Loucy (cell line): Measurements from ENCODE around the gene TMTC1.

ENCODE experiments used
- H2AFZ ChIP-seq: fragments of 200-600 bp; sonication (generic); 2 replicates; pipeline ENCODE4 v1.6.0; 2016; ENCODE audit warnings: antibody characterized with exemption, mild to moderate bottlenecking, low read length, moderate library complexity
- H3F3A ChIP-seq: fragments of 200-600 bp; 2 replicates; pipeline ENCODE4 v1.6.0; 2016; ENCODE audit warnings: antibody characterized with exemption, low read depth, mild to moderate bottlenecking
- H3K27me3 ChIP-seq: fragments of 200-600 bp; sonication (generic); 2 replicates; pipeline ENCODE4 v1.6.1; 2014; ENCODE audit warnings: low read length, mild to moderate bottlenecking; ENCODE audit not compliant: insufficient read depth, poor library complexity, severe bottlenecking
- H3K36me3 ChIP-seq: fragments of 200-600 bp; sonication (generic); 2 replicates; pipeline ENCODE4 v1.6.1; 2016; ENCODE audit warnings: low read length; ENCODE audit not compliant: insufficient read depth
- H3K4me1 ChIP-seq: fragments of 200-600 bp; sonication (generic); 2 replicates; pipeline ENCODE4 v1.5.1; 2014; ENCODE audit warnings: low read length, mild to moderate bottlenecking; ENCODE audit not compliant: insufficient read depth, poor library complexity, severe bottlenecking
- H3K4me2 ChIP-seq: fragments of 200-600 bp; sonication (generic); 2 replicates; pipeline ENCODE4 v1.6.0; 2014; ENCODE audit warnings: antibody characterized with exemption, low read length, low read depth, mild to moderate bottlenecking; ENCODE audit not compliant: poor library complexity, severe bottlenecking
- H3K4me3 ChIP-seq: fragments of 200-600 bp; sonication (generic); 2 replicates; pipeline ENCODE4 v1.5.1; 2014; ENCODE audit warnings: low read length, mild to moderate bottlenecking, mixed read lengths; ENCODE audit not compliant: poor library complexity, severe bottlenecking
- H3K79me2 ChIP-seq: fragments of 200-600 bp; sonication (generic); 2 replicates; pipeline ENCODE4 v1.6.1; 2014; ENCODE audit warnings: low read length; ENCODE audit not compliant: insufficient read depth
- H3K9ac ChIP-seq: fragments of 200-600 bp; sonication (generic); 2 replicates; pipeline ENCODE4 v1.6.0; 2014; ENCODE audit warnings: mild to moderate bottlenecking, low read depth, low read length, moderate library complexity; ENCODE audit not compliant: poor library complexity, severe bottlenecking
- H3K9me2 ChIP-seq: fragments of 200-600 bp; sonication (generic); replicated peaks from 2 replicates; pipeline ENCODE4 v1.6.1; 2016; ENCODE audit warnings: low read depth, low read length, mixed read lengths
- H3K9me3 ChIP-seq: fragments of 200-600 bp; sonication (generic); 2 replicates; pipeline ENCODE4 v1.6.1; 2014; ENCODE audit warnings: mild to moderate bottlenecking, antibody characterized with exemption, low read length, low read depth; ENCODE audit not compliant: insufficient read depth
- H4K20me1 ChIP-seq: fragments of 200-600 bp; sonication (generic); 2 replicates; pipeline ENCODE4 v1.6.0; 2014; ENCODE audit warnings: antibody characterized with exemption, low read length, mild to moderate bottlenecking; ENCODE audit not compliant: insufficient read depth, poor library complexity, severe bottlenecking
- CTCF ChIP-seq: fragments of 200-600 bp; sonication (generic); conservative IDR thresholded peaks from 2 replicates; pipeline ENCODE4 v1.5.1; 2014; ENCODE audit warnings: mild to moderate bottlenecking, antibody characterized with exemption, low read length
- EZH2phosphoT487 ChIP-seq: fragments of 200-600 bp; IDR thresholded peaks from 2 replicates; pipeline ENCODE4 v1.6.1; 2018; ENCODE audit warnings: antibody characterized with exemption, mild to moderate bottlenecking, moderate library complexity, borderline replicate concordance

TMTC1 gene

GRCh38 chr12:29516431-29516875, 267.3 kb downstream of the TMTC1 start:
- Histone ChIP-seq H3K4me2 (no peak overlapping the region), H3K9me3 (no peaks in the 10 kb centered on the region), H3K27me3 (no peaks in the 10 kb centered on the region), H4K20me1 (no peaks in the 10 kb centered on the region), H3K9ac (no peak overlapping the region), H3K36me3 (no peaks in the 10 kb centered on the region), H3K79me2 (no peaks in the 10 kb centered on the region), H2AFZ (no peak overlapping the region), H3K9me2 (no peaks in the 10 kb centered on the region), H3K4me3 (no peak overlapping the region), H3K4me1 (no peaks in the 10 kb centered on the region), H3F3A (no peaks in the 10 kb centered on the region)
- TF ChIP-seq CTCF = no peak
- no peak for TF ChIP-seq EZH2phosphoT487

GRCh38 chr12:29510591-29511185, 273.1 kb downstream of the TMTC1 start:
- no peak overlapping the region for H3K4me3 ChIP-seq
- no peaks in the 10 kb centered on the region for H3K9me2 ChIP-seq
- TF ChIP-seq EZH2phosphoT487 (no peak), CTCF (no peak)
- H3K9ac ChIP-seq = no peak overlapping the region
- H4K20me1 ChIP-seq = no peaks in the 10 kb centered on the region
- no peaks in the 10 kb centered on the region for H3K36me3 ChIP-seq
- no peaks in the 10 kb centered on the region for H3K4me1 ChIP-seq
- no peaks in the 10 kb centered on the region for H3K27me3 ChIP-seq
- H3K4me2 ChIP-seq = no peak overlapping the region
- H3F3A ChIP-seq = no peaks in the 10 kb centered on the region
- no peaks in the 10 kb centered on the region for H3K79me2 ChIP-seq
- no peak overlapping the region for H2AFZ ChIP-seq
- H3K9me3 ChIP-seq = no peaks in the 10 kb centered on the region

- H4K20me1 ChIP-seq = no peaks in the 10 kb centered on the region
- no peaks in the 10 kb centered on the region for H3K79me2 ChIP-seq
- H3K4me3 ChIP-seq = no peak overlapping the region
- H3K9me2 ChIP-seq = no peaks in the 10 kb centered on the region
- TF ChIP-seq EZH2phosphoT487 (no peak), CTCF (no peak)
- H3K4me1 ChIP-seq = no peaks in the 10 kb centered on the region
- H3F3A ChIP-seq = no peaks in the 10 kb centered on the region
- no peaks in the 10 kb centered on the region for H3K36me3 ChIP-seq
- no peak overlapping the region for H3K9ac ChIP-seq
- no peaks in the 10 kb centered on the region for H3K9me3 ChIP-seq
- no peak overlapping the region for H3K4me2 ChIP-seq
- no peak overlapping the region for H2AFZ ChIP-seq
- no peaks in the 10 kb centered on the region for H3K27me3 ChIP-seq
Observed at GRCh38 chr12:29509503-29509902, 274.2 kb downstream of the TMTC1 start.
